Suprapubic skin (tissue), 4 donors: Measurements from ENCODE around the gene PIK3AP1. TPM values are rescaled to one million over a fixed set of nuclear protein-coding genes. Genes with fewer than 3 reads are reported as not detected.

Experiments used
- DNase-seq, 2 donors: peaks; one replicate each; pipeline ENCODE4 v3.0.0-alpha.2; 2019; ENCODE audit warnings: low spot score in 2 of 2
- H3K27ac ChIP-seq: fragments of 200-600 bp; sonication (generic); one replicate; pipeline ENCODE4 v1.5.1; 2019
- H3K27me3 ChIP-seq: fragments of 200-600 bp; sonication (generic); one replicate; pipeline ENCODE4 v1.5.1; 2019
- H3K36me3 ChIP-seq: fragments of 200-600 bp; sonication (generic); one replicate; pipeline ENCODE4 v1.5.1; 2019
- H3K4me1 ChIP-seq: fragments of 200-600 bp; sonication (generic); one replicate; pipeline ENCODE4 v1.5.1; 2019
- H3K4me3 ChIP-seq: fragments of 200-600 bp; sonication (generic); one replicate; pipeline ENCODE4 v1.5.1; 2019; ENCODE audit warnings: mild to moderate bottlenecking
- H3K9me3 ChIP-seq: fragments of 200-600 bp; sonication (generic); one replicate; pipeline ENCODE4 v1.5.1; 2019
- CTCF ChIP-seq, 2 donors: fragments of 200-600 bp in 1 of 2; fragments of 450-650 bp in 1 of 2; sonication (generic) in 1 of 2; IDR thresholded peaks; one replicate each; pipeline ENCODE4 v1.5.1; 2016 to 2019; ENCODE audit warnings: antibody characterized with exemption in 2 of 2, mild to moderate bottlenecking in 1 of 2, moderate library complexity in 1 of 2
- EP300 ChIP-seq: sonication (generic); formaldehyde crosslinking; IDR thresholded peaks from one replicate; pipeline ENCODE4 v1.6.1; 2017; ENCODE audit warnings: antibody characterized with exemption
- POLR2A ChIP-seq, 2 donors: fragments of 450-650 bp; IDR thresholded peaks; one replicate each; pipeline ENCODE4 v1.6.1; 2017; ENCODE audit warnings: antibody characterized with exemption in 2 of 2, mild to moderate bottlenecking in 2 of 2, moderate library complexity in 2 of 2
- POLR2AphosphoS5 ChIP-seq, 3 donors: sonication (generic); formaldehyde crosslinking; IDR thresholded peaks; one replicate each; pipeline ENCODE4 v1.6.1; 2017; ENCODE audit warnings: antibody characterized with exemption in 3 of 3
- WGBS: methylation state at CpG from one replicate; pipeline ENCODE4 v1.1.5; 2018; 5-methylcytosine and 5-hydroxymethylcytosine counted together
- total RNA-seq, 4 donors: library from RNA; depleted of rRNA; stranded (reverse); fragments of >200 nt; gene quantifications; one replicate each; pipeline ENCODE4 v1.1.0, GENCODE V29; 2016

Gene PIK3AP1
- total RNA-seq, 4 donors from 2014 or later: 2.2 to 5.6 (median 4.0) TPM

- no peak overlapping the region for H3K4me3 ChIP-seq
- no peak overlapping the region for H3K27ac ChIP-seq
- H3K4me1 ChIP-seq: no peaks in the 10 kb centered on the region
- no peaks in the 10 kb centered on the region for H3K36me3 ChIP-seq
- DNase-seq: no peak
- WGBS: 56% methylated on average over 3 of the region's 3 CpGs
- H3K9me3 ChIP-seq: no peaks in the 10 kb centered on the region
- no peaks in the 10 kb centered on the region for H3K27me3 ChIP-seq
- TF ChIP-seq POLR2AphosphoS5 (IDR thresholded peaks at IDR 0.05) (no peak), EP300 (no peak), CTCF (IDR thresholded peaks at IDR 0.05) (no peak), POLR2A (IDR thresholded peaks at IDR 0.05) (no peak)
These were observed 77.8 kb downstream of the PIK3AP1 start for GRCh38 chr10:96642530-96642929.

- TF ChIP-seq POLR2A (IDR thresholded peaks at IDR 0.05) (no peak), CTCF (IDR thresholded peaks at IDR 0.05) (no peak), POLR2AphosphoS5 (IDR thresholded peaks at IDR 0.05) (no peak), EP300 (no peak)
- 79% methylated on average over 12 of the region's 12 CpGs for WGBS
These were observed 78.7 kb downstream of the PIK3AP1 start for GRCh38 chr10:96641396-96642295.

GRCh38 chr10:96639899-96640298 lies 80.4 kb downstream of the PIK3AP1 start:
- Histone ChIP-seq H3K4me3 (no peak overlapping the region), H3K36me3 (no peaks in the 10 kb centered on the region), H3K4me1 (no peaks in the 10 kb centered on the region), H3K27me3 (no peaks in the 10 kb centered on the region), H3K9me3 (no peaks in the 10 kb centered on the region), H3K27ac (no peak overlapping the region)
- no peak for DNase-seq
- 47% methylated on average over 4 of the region's 4 CpGs for WGBS
- no peak for TF ChIP-seq POLR2A (IDR thresholded peaks at IDR 0.05)
- TF ChIP-seq EP300: no peak
- TF ChIP-seq POLR2AphosphoS5 (IDR thresholded peaks at IDR 0.05): no peak
- no peak for TF ChIP-seq CTCF (IDR thresholded peaks at IDR 0.05)

More at GRCh38 chr10:96641396-96642295, 78.7 kb downstream of the PIK3AP1 start:
- no peak for DNase-seq
- H3K4me3 ChIP-seq: no peak overlapping the region
- no peaks in the 10 kb centered on the region for H3K27me3 ChIP-seq
- H3K36me3 ChIP-seq: no peaks in the 10 kb centered on the region
- no peak overlapping the region for H3K27ac ChIP-seq
- H3K9me3 ChIP-seq: no peaks in the 10 kb centered on the region
- no peaks in the 10 kb centered on the region for H3K4me1 ChIP-seq

GRCh38 chr10:96638696-96639095 lies 81.6 kb downstream of the PIK3AP1 start:
- Histone ChIP-seq H3K4me3 (no peak overlapping the region), H3K4me1 (no peaks in the 10 kb centered on the region), H3K9me3 (no peaks in the 10 kb centered on the region), H3K27me3 (no peaks in the 10 kb centered on the region), H3K36me3 (no peaks in the 10 kb centered on the region), H3K27ac (no peak overlapping the region)
- no peak for DNase-seq
- no peak for TF ChIP-seq EP300
- TF ChIP-seq POLR2A (IDR thresholded peaks at IDR 0.05): no peak
- no peak for TF ChIP-seq POLR2AphosphoS5 (IDR thresholded peaks at IDR 0.05)
- no peak for TF ChIP-seq CTCF (IDR thresholded peaks at IDR 0.05)
- 82% methylated on average over 6 of the region's 6 CpGs for WGBS

- Histone ChIP-seq H3K4me1 (peaks cover 5% of the 10 kb centered on the region), H3K27ac (no peak overlapping the region), H3K27me3 (no peaks in the 10 kb centered on the region), H3K36me3 (no peaks in the 10 kb centered on the region), H3K4me3 (no peak overlapping the region), H3K9me3 (no peaks in the 10 kb centered on the region)
- no peak for DNase-seq
- TF ChIP-seq POLR2AphosphoS5 (IDR thresholded peaks at IDR 0.05): no peak
- no peak for TF ChIP-seq POLR2A (IDR thresholded peaks at IDR 0.05)
- no peak for TF ChIP-seq CTCF (IDR thresholded peaks at IDR 0.05)
- no peak for TF ChIP-seq EP300
- WGBS: 87% methylated on average over 3 of the region's 3 CpGs
These were observed 82.2 kb downstream of the PIK3AP1 start for GRCh38 chr10:96638120-96638519.
